Measurements from ENCODE around the gene NDUFAF8.

Gene NDUFAF8

DNA sequence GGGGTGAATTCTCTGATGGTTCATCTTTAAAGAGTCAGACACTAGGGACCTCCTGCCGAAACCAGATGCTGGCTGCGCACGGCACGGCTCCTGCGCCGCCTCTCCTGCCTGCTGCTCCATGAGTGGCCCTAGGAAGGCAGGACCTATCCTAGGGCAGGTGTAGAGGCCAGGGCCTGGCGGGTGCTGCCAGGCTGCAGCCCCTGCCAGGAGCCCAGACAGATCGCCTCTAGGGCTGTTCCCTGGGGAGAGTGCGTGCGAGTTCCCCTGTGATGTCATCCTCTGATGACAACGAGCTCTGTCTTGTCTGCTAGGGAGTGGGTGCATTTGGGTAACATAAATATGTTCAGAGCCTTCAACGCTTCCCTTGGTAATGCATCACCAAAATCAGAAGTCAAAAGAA lies 32.1 kb downstream of the NDUFAF8 start:
- no peak for DNase-seq (ENCODE audit: low spot score)
- in situ Hi-C loops (cut with MboI; ENCODE audit: low pct_unique_long_range_greater_than_20kb, low sequenced_read_pairs, unreplicated experiment), result no loop called here
- TF ChIP-seq, protein P1, sequence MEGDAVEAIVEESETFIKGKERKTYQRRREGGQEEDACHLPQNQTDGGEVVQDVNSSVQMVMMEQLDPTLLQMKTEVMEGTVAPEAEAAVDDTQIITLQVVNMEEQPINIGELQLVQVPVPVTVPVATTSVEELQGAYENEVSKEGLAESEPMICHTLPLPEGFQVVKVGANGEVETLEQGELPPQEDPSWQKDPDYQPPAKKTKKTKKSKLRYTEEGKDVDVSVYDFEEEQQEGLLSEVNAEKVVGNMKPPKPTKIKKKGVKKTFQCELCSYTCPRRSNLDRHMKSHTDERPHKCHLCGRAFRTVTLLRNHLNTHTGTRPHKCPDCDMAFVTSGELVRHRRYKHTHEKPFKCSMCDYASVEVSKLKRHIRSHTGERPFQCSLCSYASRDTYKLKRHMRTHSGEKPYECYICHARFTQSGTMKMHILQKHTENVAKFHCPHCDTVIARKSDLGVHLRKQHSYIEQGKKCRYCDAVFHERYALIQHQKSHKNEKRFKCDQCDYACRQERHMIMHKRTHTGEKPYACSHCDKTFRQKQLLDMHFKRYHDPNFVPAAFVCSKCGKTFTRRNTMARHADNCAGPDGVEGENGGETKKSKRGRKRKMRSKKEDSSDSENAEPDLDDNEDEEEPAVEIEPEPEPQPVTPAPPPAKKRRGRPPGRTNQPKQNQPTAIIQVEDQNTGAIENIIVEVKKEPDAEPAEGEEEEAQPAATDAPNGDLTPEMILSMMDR (IDR thresholded peaks at IDR 0.05; ENCODE audit: extremely low read depth, insufficient read depth, missing control alignments), result no peak

DNA sequence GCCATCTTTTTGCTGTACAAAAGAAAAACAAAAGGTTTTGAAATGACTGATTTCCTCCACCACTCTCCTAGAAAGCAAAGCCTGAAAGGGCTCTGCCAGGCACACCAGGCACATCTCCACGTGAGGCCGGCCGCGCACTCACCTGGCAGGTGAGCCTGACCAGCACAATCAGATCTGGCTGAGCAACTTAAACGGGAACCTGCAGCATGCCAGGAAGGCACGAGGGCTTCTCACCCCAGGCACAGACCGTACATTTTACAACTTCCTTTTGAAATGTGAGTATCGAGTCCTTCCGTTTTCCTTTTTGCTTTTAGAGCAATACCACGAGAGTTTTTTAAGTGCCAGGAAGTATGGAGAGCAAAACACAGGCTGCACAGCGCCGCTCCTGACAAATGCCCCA lies 33.5 kb downstream of the NDUFAF8 start:
- in situ Hi-C loops (cut with MboI; ENCODE audit: low pct_unique_long_range_greater_than_20kb, low sequenced_read_pairs, unreplicated experiment), result no loop called here
- DNase-seq (ENCODE audit: low spot score), result no peak
- TF ChIP-seq, protein P1 (IDR thresholded peaks at IDR 0.05; ENCODE audit: extremely low read depth, insufficient read depth, missing control alignments), result no peak

DNA sequence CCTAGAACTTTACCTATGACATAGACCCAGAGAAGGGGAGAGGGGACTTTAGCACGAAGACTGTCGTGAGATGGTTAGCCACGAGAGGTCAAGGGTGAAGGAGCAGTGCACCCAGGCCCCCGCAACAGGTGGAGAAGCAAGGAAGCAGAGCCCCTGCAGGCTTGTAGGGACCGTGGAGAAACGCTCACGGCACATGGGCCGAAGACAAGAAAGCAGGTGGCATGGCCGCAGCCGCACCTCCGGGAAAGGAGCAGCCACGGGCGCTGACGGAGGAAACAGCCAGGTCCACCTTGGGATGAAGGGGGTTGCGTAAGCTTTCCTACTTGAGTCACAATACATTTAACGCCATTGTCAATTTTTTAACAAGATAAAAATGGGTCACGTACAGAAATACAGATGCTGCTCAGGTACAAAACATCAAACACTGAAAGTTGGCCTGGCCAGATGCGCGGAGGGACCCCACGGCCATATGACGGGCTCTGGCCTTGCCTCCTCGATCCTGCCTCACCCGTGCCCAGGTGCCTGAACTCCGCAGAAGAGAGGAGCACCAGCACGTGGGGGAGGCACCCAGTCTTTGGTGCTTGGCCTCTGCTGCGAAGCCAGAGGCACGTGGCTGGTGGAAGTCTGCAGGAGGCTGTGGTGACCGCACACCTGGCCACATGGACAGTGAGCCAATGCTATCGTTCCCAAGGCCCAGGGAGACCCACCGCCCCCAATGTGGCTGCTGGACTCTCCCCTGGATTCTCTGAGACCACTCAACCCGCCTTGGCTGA lies 34.8 kb downstream of the NDUFAF8 start:
- in situ Hi-C loops (cut with MboI; ENCODE audit: low pct_unique_long_range_greater_than_20kb, low sequenced_read_pairs, unreplicated experiment), result no loop called here
- TF ChIP-seq, protein P1 (IDR thresholded peaks at IDR 0.05; ENCODE audit: extremely low read depth, insufficient read depth, missing control alignments), result no peak
- DNase-seq (ENCODE audit: low spot score), result no peak

DNA sequence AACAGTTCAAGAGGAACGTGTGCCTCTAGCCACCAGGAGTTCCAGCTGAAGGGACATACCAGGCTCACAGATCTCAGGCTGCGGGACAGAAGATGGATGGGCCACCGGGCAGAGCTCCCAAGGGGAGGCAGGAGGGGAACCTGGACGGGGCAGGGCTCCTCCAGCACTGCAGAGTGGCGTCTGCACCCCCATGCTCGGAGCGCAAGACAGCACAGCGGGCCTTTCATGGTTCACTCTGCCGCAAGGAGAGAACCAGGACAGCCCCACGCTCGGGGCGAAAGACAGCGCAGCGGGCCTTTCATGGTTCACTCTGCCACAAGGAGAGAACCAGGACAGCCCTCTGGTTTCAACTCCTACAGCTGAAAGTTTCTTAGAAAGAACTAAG lies 35.3 kb downstream of the NDUFAF8 start:
- in situ Hi-C loops (cut with MboI; ENCODE audit: low pct_unique_long_range_greater_than_20kb, low sequenced_read_pairs, unreplicated experiment), result no loop called here
- DNase-seq (ENCODE audit: low spot score), result no peak
- TF ChIP-seq, protein P1 (IDR thresholded peaks at IDR 0.05; ENCODE audit: extremely low read depth, insufficient read depth, missing control alignments), result no peak

DNA sequence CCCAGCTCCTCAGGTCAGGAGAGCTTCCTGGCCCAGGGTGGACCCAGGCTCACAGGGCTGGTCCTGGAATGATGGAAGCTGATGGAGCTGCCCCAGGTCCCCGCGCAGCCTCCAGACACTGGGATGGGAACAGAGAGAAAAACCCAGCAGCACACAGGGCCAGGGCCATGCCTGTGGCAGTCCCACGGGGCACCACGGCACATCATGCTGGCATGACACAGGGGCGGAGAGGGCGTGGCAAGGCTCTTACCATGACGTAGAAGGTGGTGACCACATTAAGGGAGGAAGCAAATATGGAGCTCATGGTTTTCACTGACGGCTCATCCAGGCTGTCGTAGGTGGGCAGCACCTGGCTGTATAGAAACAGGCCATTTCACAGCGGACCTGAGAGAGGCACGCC lies 37.7 kb downstream of the NDUFAF8 start:
- in situ Hi-C loops (cut with MboI; ENCODE audit: low pct_unique_long_range_greater_than_20kb, low sequenced_read_pairs, unreplicated experiment), result no loop called here
- no peak for DNase-seq (ENCODE audit: low spot score)
- TF ChIP-seq, protein P1 (IDR thresholded peaks at IDR 0.05; ENCODE audit: extremely low read depth, insufficient read depth, missing control alignments), result no peak

DNA sequence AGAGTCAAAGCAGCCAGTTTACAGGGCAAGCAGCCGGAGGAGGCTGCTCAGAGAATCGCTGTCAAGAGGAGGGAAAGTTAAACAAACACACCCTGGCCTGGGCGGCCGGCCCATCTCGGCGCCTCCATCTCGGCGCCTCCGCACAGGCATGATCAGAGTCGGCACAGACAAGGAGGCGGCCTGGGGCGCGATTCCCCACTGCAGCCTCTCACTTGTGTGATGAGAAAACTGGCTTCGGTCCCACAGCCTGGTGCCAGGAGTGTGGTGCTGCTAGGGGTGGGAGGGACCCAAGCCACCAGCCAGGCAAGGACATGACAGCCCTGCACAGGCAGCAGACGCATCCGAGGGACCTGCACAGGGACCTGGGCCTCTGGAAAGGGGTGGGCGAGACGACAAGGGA lies 38.3 kb downstream of the NDUFAF8 start:
- TF ChIP-seq, protein P1 (IDR thresholded peaks at IDR 0.05; ENCODE audit: extremely low read depth, insufficient read depth, missing control alignments), result no peak
- DNase-seq (ENCODE audit: low spot score), result no peak

More for the DNA sequence above, 38.3 kb downstream of the NDUFAF8 start:
- in situ Hi-C loops (cut with MboI; ENCODE audit: low pct_unique_long_range_greater_than_20kb, low sequenced_read_pairs, unreplicated experiment), result no loop called here

All from GM13977 (cell line).